Body of pancreas (tissue), 4 donors: ENCODE data around the gene TAF6L.

Experiments used
- CTCF ChIP-seq, 7 experiments: fragments of 450-650 bp in 4 of 7; fragments of 200-600 bp in 3 of 7; sonication (generic) in 3 of 7; IDR thresholded peaks; one replicate each; pipeline ENCODE4 v1.5.1; 2016 to 2019; ENCODE audit warnings: antibody characterized with exemption in 7 of 7
- POLR2A ChIP-seq, 3 donors: fragments of 450-650 bp; IDR thresholded peaks; one replicate each; pipeline ENCODE4 v1.6.1; 2016; ENCODE audit warnings: antibody characterized with exemption in 3 of 3, mild to moderate bottlenecking in 2 of 3

GRCh38 chr11:62788991-62789390, 17.8 kb downstream of the TAF6L start:
- no peak for TF ChIP-seq CTCF (IDR thresholded peaks at IDR 0.05)
- TF ChIP-seq POLR2A (IDR thresholded peaks at IDR 0.05), result no peak
